Measurements from ENCODE around the gene SELP. TPM values are rescaled to one million over a fixed set of nuclear protein-coding genes. Genes with fewer than 3 reads are reported as not detected.

SELP gene
- total RNA-seq, 2 donors from 2014 or later: 14.2 to 23.8 TPM

DNA sequence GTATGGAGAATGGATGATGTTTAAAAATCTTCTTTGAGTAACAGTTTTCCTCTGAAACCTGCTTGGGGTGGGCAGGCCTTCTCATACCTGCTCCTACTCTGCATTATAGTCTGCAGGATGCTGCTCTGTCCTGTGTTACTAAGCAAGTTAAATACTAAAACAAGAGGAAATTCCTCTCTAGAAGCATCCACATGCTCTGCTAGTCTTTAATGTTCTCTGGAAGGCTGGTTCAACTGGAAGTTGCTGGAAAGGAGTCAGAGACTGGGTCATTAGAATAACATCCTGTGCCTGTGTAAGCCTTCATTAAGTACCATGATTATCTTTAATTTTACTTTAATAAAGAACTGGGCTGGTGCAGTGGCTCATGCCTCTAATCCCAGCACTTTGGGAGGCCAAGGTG is 5.8 kb downstream of the SELP start:
- no peak for DNase-seq (ENCODE audit: low spot score)
- intact Hi-C loops (cut with DNase I): no loop called here

DNA sequence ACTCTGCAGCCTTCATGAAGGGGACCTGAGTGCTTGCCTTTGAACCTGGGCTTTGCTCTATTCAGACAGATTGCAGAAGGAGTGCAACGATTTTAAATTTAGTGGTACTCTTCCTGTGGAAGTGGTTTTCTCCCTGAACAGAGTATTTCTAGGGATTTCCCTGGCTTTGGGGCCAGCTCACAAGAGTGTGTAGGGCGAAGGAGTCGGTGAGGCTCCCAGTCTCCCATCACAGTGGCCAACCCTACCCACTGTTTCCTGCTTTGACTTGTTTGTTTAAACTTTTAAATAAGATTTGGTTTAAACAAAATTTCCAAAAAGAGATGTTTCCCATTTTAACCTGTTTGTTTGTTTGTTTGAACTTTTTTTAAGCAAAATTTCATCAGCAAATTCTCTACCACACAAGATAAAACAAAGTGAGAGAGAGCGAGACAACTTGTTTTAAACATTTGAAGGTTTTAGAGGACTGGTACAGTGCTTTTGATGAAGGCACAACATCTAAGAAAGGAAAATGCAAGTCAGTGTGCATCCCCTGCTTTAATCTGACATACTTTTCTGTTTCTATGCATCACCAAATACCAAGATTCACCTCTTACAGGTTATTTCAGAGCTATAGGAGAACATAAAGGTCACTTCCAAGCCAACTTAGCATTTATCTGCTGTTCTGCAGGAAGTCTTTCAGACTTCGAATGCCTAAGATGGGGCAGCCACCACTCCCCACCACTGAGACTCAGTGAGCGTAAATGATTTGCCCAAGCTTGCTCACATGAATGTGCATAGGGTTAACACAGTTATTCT is 6.6 kb downstream of the SELP start:
- no peak for DNase-seq (ENCODE audit: low spot score)
- intact Hi-C loops (cut with DNase I): no loop called here

DNA sequence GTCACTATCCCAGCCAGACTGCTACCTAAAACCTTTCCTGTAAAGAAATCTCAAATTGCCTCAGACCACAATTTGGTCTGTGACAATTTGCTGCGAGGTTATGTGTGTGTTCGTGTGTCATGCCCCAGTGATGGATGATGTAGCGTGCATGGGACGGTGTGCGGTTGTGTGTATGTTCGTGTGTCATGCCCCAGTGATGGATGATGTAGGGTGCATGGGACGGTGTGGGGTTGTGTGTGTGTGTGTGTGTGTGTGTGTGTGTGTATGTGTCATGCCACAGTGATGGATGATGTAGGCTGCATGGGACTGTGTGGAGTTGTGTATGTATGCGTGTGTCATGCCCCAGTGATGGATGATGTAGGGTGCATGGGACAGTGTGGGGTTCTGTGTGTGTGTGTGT is 9.4 kb downstream of the SELP start:
- intact Hi-C loops (cut with DNase I): no loop called here
- DNase-seq (ENCODE audit: low spot score): no peak

DNA sequence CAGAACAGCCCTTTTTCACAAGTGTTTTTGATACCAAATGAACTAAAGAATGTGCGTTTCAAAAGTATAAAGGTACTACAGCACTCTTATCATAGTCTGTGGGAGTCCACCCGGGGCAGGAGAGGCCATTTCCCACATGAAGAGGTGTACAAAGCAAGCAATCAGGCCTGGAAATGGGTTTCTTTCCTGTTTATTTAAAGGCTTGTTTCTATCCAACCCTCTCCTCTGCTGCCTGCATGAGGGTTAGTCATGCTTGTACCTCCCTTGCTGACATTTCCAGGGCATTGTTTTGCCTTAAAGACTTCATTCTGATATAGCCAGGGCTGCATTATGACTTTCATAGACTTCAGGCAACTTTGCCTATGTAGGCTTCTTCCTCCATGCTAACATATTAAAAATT is 11.6 kb downstream of the SELP start:
- intact Hi-C loops (cut with DNase I): no loop called here
- no peak for DNase-seq (ENCODE audit: low spot score)

DNA sequence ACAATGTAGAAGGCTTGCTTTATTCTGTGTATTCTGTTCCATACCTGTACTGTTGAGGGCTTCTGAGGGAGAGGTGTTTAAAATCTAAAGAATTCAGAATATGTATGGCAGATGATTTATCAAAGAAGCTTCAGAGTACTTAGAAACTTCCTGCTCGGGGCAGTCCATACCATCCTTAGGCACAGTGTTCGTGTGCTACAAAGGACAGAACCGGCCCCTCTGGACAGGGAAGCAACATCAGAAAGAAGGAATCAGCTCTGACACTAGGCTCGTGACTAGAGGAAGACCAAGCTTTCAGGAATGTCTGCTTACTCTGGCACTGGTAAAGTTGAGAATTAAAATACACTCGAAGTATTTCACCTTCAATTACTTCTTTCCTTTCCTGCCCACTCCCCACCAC is 14.1 kb downstream of the SELP start:
- intact Hi-C loops (cut with DNase I): no loop called here
- DNase-seq (ENCODE audit: low spot score): no peak

DNA sequence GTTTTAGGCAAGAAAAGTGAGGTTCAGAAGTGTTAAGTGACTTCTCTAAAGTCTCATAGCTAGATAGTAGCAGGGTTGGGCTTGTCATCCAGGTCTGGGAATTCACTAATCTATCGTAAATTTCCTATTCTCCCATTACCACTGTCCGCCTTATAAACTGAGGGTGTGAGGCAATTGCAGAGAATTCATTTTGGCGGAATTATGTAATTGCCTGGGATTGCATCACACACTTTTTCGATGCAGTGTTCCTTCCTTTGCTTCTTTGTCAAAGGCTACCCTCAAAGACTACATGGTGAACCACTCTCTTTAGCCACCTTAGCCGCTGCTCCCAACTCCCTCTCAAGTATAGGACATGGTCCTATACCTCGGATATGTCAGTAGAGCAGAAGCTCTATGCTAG is 19.1 kb downstream of the SELP start:
- intact Hi-C loops (cut with DNase I): no loop called here
- no peak for DNase-seq (ENCODE audit: low spot score)

DNA sequence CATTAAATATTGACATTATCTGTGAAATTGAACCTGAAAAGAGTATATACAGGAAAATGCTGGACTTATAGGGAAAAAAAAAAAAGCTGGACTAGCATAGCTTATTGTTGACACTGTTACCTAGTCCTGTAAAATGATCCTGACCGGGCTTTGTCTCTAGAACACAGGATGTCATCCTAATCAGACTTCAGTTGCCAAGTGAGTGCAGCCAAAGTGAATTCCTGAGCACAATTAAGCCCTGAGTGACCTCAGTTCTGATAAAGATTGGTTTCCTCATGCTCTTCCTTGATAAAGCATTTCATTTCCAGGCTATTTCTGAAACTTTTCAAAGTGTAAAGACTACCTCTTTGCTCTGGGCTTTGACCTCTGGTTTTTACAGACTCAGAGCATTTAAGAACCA is 19.8 kb downstream of the SELP start:
- intact Hi-C loops (cut with DNase I): no loop called here
- DNase-seq (ENCODE audit: low spot score): no peak

DNA sequence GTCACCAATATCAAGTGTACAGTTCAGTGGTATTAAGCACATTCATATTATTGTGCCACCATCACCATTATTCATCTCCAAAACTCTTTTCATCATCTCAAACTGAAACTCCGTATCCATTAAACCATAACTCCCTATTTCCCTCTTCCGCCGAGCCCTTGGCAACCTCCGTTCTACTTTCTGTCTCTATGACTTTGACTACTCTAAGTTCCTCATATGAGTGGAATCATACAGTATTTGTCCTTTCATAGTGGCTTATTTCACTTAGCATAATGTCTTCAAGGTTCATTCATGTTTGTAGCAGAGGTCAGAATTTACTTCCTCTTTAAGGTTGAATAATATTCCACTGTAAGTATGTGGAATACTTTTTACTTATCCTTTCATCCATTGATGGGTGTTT is 21.7 kb downstream of the SELP start:
- DNase-seq (ENCODE audit: low spot score): no peak
- intact Hi-C loops (cut with DNase I): no loop called here

DNA sequence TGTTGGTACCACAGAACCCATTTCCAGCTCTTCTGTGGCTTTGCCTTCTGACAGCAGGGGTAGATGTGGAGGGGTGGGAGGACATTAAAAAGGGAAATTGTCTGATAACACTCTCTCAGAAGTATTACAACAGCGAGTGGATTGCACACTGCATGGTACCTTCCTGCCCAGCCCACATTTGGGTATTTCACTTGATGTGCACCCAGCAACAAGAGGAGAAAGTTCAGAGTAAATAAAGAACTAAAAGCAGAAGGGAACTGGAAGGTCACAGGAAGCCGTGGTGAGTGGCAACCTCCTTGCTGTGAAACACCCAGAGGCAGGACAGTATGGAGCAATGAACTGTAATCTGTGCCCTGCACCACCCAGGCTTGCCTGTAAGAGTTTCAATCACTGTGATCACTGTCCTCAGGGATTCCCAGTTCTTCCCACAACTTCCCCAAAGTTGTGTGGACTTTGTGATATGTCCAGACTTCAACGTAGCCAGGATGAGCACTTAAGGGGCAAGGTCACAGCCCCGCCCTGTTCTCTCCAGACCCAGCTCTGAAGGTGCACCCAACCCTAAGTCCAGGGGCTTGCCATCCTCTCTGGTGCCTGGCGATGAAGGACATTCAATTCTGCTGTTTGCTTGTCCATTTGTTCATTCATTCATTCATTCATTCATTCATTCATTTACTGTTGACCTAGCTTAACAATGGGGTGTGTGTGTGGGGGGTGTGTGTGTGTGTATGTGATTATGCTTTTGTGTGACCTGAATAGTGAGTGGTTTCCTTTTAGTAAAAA is 25.0 kb downstream of the SELP start:
- intact Hi-C loops (cut with DNase I): no loop called here
- DNase-seq (ENCODE audit: low spot score): no peak

DNA sequence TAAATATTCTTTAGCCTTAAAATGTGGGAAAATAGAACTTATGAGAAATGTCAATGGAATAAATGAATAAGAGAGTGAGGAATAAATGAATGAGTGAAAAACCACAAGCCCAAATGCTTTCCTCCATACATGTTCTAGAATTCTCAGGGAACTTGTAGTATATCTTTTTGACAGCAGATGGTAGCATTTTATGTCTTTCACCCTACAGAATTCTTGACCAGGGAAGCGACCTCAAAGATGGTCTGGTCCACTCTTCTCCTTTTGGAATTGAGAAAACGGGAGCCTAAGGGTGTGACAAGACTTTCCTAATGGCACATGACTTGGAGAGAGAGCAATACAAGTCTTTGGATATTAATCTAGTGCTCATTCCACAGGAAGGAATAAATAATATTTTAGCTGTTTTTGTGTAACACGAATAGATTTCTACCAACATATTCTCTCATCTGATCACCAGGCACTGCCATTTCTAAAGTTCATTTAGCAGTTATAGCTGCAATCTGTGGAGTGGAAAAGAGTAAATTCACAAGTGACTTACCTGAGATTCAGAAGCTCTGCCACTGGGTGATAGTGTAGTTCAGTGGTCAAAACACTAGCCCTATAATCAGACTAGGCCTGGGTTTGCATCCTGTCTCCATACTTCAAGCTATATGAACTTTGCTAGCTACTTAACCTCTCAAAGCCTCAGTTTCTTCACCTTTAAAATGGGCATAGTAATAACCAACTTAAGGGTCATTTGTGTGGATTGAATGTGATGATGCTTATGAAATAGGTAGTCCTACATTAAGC is 28.6 kb downstream of the SELP start:
- intact Hi-C loops (cut with DNase I): no loop called here
- no peak for DNase-seq (ENCODE audit: low spot score)

DNA sequence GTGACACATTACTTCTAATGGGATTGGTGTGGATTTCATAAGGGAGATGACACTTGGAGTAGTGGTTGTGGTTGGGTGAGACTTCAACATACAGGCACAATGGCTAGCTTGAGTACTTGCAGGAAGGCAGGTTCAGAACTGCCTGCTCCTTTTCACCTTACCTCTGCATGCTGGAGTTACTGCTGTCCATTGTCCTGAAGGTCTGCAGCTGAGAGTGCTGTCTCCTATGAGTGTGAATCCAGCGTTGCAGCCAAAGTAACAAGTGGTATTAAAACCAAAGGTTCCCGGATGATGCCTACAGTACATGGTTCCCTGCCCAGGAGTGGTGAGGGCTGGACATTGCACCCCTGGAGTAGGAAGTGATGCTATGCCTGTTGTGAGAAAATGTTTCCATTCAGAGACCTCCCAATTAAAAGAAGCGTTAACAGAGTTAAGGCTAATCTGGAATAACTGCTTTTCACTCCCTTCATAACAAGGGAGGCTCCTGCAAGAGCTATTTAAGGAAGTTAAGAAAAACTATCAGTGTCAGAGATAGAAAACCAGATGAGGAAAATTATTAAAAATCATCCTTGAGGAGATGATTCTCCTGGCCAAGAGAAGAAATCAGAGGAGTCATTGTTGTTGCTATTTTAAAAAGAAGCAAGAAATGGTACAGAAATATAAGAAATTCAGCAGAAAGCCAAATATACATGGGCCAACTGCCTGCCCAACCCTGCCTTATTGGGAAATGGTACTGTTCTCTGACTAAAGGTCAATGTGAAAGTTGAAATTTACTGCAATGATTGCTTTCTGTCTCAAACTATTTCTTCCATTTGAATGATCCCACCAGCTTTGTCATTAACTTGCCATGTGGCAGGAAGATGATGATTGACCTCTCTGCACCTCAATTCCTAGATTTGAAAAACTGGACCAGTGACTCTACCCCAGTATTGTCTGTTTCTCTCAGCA is 33.9 kb downstream of the SELP start:
- no peak for DNase-seq (ENCODE audit: low spot score)

DNA sequence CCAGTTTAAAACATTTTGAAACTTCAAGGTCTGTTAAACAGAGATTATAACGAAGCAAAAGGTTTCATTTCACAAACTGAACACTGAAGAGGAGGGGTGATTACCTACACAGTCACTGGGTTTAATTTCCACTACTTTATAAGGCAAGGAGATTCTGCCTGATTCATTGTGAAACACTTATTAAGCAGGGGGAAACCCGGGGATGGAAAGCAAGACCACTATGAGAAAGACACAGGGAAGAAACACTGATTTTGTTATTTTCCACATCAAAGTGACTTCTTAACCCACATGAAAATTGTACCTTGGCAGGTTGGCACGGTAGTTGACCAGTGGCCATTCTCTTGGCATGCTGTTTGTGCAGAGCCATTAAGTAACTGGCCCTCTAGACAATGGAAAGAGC is 35.5 kb downstream of the SELP start:
- intact Hi-C loops (cut with DNase I): no loop called here
- no peak for DNase-seq (ENCODE audit: low spot score)

More for the DNA sequence above, 33.9 kb downstream of the SELP start:
- intact Hi-C loops (cut with DNase I): no loop called here

DNA sequence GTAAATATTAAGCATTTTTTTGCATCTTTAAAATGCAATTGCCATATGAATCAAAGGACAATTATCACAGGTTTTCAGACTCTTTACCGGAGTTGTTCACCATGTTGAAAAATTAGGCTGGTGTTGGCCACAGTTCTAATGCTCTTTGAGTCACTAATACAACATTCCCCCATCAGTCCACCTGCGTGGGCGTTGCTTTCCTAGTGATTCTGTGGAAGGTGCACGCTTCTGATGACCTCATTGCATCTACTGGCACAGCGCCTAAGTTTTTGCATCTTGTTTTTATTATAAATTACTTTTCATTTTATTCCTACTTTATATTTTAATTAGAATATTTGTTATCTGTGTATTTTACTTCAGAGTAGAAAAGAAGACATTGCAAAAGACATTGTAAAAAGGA is 39.0 kb downstream of the SELP start:
- intact Hi-C loops (cut with DNase I): no loop called here
- no peak for DNase-seq (ENCODE audit: low spot score)

DNA sequence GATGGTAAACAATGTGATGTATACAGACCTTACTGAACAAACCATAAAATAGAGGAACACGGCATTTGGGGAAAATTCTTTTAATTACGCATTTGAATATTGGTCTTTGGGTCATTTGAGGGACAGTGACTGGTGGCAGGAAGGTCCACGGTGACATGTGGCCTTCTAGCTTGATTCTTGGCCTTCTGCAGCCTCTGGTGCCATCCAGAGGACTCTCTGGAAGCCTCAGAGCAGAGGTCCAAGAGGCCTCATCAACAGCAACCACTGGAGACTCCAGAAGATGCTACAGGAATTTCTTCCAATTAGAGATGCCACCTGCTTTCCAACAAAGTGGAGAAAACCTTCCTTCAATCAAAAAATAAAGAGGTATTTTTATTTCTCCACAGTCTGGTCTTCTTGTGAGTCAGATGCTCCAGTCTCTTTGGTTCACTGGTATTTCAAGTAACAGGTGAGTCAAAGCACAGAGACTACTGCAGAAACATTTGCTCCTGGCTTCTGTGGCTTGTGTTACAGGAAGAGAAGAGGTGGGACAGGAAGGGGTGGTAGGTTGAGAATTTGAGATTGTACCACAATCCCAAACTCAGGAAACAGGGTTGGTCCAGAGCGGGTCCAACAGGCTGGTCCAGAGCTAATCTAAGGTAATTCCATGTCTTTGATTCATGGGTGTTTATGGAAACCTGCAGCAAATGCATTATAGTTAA is 41.0 kb downstream of the SELP start:
- no peak for DNase-seq (ENCODE audit: low spot score)
- intact Hi-C loops (cut with DNase I): no loop called here

DNA sequence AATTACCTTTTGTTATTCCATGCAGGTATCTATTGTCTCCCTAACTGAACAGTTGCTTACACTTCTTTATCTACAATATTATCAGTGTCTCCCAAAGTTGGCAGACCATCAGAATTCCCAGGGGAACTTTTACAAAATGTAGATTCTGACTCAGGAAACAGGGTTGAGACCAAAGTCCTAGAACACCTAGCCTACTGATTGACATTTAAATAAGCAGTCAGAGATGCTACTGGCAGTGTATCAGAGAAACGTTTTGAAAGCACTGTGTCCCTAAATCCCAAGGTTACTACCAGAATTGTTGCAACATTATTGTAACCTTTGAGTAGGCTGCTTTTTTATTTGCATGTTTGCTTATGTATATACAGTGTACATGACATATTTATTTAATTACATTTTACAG is 41.8 kb downstream of the SELP start:
- intact Hi-C loops (cut with DNase I): no loop called here
- no peak for DNase-seq (ENCODE audit: low spot score)

DNA sequence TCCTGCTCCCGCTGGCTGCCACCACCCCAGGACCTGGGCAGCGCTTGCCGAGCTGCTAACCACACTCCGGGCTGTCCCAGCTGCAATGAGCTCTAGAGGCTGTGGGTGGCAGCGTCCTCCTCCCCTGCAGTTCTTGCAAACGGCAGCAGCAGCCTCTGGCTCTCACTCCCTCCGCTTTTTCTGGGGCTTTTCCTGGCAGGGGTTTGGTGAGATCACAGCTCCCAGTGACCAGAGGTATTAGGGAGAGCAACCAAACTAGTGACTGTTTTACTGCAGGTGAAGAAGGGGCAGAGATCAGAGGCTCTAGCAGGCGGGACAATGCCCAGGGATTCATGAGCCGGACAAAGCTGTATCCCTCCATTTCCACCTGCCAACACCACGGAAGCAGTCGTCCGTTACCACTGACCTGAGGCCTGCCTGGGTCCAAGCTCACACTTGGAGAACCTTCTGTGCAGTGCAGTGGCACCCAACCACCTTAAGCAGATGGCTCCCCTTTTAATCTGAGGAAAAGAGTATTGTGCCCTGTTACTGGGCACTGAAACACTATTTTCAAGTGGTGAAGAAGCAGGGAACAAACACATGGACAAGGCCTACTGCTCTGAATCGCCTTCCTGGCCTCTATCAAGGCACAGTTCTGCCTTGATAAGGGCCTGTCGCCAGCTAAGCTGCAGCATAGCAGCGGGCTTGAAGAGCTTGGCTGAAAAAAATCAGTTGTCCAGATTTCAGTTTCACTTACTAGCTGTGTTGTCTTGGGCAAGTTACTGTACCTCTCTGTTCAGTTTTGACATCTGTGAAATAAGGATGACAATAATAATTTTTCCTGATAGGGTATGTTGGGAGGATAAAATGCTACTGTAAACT is 43.3 kb downstream of the SELP start, which contains the start of gene F5:
F5 (minus strand) TSS at position 87 of the 861 bp plus-strand sequence. CDS start 95 bp downstream, outside the sequence.
- peak; percentile 91 for DNase-seq (ENCODE audit: low spot score)
- intact Hi-C loops (cut with DNase I): no loop called here

DNA sequence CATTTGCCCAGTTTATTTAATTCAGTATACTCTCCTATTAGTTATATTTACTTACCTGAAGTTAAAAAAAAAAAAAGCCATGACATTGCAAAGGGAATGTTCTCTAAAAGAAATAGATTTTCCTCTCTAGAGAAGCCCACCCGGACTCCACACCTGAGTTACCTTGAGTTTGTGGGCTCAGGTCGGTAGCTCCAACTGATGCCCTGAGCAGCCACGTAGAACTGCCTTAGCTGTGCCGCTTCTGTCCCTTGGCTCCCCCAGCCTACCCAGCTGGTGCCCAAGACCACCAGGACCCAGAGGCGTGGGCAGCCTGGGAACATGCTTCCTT is 43.9 kb downstream of the SELP start:
- intact Hi-C loops (cut with DNase I): no loop called here
- DNase-seq (ENCODE audit: low spot score): no peak

DNA sequence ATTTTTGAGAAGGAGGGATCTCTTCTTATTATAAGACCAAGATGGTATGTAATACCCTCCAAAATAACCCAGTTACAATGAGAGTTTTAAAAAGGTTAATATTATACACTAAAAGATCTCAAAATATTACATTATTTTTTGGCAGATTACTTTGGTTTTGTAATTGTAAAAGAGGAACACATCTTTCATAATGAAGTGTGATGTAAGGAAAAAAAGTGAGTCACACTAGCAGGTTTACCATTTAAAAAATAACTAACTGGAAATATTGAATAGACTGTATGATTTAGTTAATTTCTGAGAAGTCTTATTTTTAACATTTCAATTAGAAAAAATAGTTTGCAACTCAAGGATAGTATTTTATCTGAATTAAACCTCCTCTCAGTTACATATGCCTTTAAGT is 44.7 kb downstream of the SELP start:
- DNase-seq (ENCODE audit: low spot score): no peak
- intact Hi-C loops (cut with DNase I): no loop called here

All from posterior vena cava (tissue), 2 donors.